ENCODE results near the gene PLCD3.

Gene PLCD3

DNA sequence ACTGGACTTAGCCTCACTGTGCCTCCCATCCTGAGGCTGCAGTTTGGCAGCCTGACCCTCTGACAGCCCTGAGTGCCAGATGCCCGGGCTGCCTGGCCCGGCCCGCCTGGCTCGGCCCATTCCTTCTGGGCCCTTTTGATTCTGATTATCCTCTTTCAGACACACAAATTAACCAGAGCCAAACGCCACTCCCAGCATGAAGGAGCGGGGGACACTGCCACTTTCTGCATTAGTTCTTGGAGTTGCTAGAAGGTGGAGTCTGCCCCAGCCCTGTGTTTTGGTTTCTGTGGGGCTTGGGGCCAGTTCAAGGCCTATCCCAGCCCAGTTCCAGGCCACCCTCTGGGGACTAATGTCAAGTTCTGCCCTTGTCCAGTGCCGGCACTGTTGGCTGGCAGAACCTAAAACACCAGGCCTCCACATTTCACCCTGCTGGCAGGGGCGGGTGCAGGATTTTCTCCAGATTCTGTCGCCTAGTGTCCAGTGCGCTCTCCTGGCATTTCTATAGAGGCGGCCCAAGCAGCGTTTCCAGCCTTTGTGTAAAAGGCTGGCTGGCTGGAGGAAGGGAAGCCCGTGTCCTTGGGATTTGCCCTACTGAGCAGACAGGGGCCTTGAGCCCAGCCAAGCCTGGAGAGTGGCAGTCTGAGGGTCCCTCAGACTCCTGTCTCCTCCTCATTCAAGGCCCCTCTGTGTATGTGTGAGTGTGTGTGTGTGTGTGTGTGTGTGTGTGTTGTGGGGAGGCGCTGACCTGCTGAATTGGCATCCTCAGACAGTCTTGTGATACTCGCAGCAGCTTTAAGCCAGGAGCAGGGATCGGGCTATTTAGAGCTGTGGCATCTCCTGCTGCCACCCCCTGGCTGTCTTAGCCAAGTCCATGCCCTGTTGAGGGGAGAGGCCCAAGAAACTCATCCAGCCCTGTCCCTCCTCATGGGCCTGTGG is 21.4 kb downstream of the PLCD3 start:
- no peak for DNase-seq
- Histone ChIP-seq H3K4me1 (ENCODE audit: control insufficient read depth, insufficient read depth, low read length, poor library complexity, severe bottlenecking) (no peaks in the 10 kb centered on the region), H3K9me3 (ENCODE audit: control insufficient read depth, low read length) (no peaks in the 10 kb centered on the region), H3K27ac (ENCODE audit: insufficient read depth, low read length, poor library complexity, severe bottlenecking) (no peak overlapping the region), H3K36me3 (ENCODE audit: control insufficient read depth, insufficient read depth, low read length) (peaks cover 23% of the 10 kb centered on the region), H3K4me3 (ENCODE audit: insufficient read depth, low read depth, low read length, poor library complexity, severe bottlenecking) (no peak overlapping the region), H3K27me3 (replicated peaks; ENCODE audit: control insufficient read depth, insufficient read depth, low read length, poor library complexity, severe bottlenecking) (no peaks in the 10 kb centered on the region)

DNA sequence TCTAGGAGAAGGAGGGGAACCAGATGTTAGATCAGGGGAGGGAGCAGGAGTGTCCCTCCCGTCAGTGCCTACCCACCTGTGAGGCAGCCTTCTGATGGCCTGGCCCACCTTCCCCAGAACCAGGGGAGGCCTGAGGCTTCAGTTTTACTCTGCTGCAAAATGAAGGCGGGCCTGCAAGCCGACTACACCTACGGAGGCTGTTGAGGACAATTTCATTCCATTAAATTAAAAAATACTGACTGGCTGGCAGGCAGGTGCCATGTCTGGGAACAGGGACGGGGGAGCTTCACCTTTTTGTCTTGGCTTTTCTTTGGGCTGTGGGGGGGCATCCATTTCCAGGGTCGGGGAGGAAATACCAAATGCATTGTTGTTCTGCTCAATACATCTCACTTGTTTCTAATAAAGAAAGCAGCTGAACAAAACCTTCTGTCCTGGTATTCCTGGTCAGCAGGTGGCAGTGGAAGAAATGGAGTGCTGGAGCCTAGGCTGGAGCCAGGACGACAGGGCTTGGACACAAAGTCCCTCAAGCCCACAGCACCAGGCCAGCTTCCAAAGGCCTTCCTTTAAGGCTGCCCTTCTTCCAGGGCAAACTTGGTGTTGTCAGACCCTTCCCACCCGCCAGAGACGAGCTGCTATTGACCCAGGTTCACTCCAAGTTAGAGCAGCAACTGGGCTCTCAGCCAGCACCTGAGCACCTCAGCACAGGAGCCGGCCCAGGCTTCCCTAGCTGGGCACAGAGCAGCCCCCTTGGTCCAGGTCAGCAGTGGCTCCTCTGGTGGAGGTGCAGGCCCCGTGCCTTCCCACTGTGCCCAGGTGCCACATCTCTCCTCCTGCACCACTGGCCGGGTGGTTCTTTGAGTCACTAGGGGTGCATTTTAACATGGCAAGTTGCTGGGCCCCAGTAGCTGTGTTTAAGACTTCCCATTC is 23.5 kb downstream of the PLCD3 start:
- Histone ChIP-seq H3K4me3 (ENCODE audit: insufficient read depth, low read depth, low read length, poor library complexity, severe bottlenecking) (no peak overlapping the region), H3K36me3 (ENCODE audit: control insufficient read depth, insufficient read depth, low read length) (peaks cover 42% of the 10 kb centered on the region), H3K27me3 (replicated peaks; ENCODE audit: control insufficient read depth, insufficient read depth, low read length, poor library complexity, severe bottlenecking) (no peaks in the 10 kb centered on the region), H3K4me1 (ENCODE audit: control insufficient read depth, insufficient read depth, low read length, poor library complexity, severe bottlenecking) (no peaks in the 10 kb centered on the region), H3K27ac (ENCODE audit: insufficient read depth, low read length, poor library complexity, severe bottlenecking) (no peak overlapping the region), H3K9me3 (ENCODE audit: control insufficient read depth, low read length) (no peaks in the 10 kb centered on the region)
- no peak for DNase-seq

GRCh38 chr17:45108051-45108450 is 24.3 kb downstream of the PLCD3 start:
- Histone ChIP-seq H3K9me3 (ENCODE audit: control insufficient read depth, low read length) (no peaks in the 10 kb centered on the region), H3K27me3 (replicated peaks; ENCODE audit: control insufficient read depth, insufficient read depth, low read length, poor library complexity, severe bottlenecking) (no peaks in the 10 kb centered on the region), H3K4me3 (ENCODE audit: insufficient read depth, low read depth, low read length, poor library complexity, severe bottlenecking) (no peak overlapping the region), H3K27ac (ENCODE audit: insufficient read depth, low read length, poor library complexity, severe bottlenecking) (no peak overlapping the region), H3K4me1 (ENCODE audit: control insufficient read depth, insufficient read depth, low read length, poor library complexity, severe bottlenecking) (no peaks in the 10 kb centered on the region), H3K36me3 (ENCODE audit: control insufficient read depth, insufficient read depth, low read length) (peaks cover 50% of the 10 kb centered on the region)
- no peak for DNase-seq

DNA sequence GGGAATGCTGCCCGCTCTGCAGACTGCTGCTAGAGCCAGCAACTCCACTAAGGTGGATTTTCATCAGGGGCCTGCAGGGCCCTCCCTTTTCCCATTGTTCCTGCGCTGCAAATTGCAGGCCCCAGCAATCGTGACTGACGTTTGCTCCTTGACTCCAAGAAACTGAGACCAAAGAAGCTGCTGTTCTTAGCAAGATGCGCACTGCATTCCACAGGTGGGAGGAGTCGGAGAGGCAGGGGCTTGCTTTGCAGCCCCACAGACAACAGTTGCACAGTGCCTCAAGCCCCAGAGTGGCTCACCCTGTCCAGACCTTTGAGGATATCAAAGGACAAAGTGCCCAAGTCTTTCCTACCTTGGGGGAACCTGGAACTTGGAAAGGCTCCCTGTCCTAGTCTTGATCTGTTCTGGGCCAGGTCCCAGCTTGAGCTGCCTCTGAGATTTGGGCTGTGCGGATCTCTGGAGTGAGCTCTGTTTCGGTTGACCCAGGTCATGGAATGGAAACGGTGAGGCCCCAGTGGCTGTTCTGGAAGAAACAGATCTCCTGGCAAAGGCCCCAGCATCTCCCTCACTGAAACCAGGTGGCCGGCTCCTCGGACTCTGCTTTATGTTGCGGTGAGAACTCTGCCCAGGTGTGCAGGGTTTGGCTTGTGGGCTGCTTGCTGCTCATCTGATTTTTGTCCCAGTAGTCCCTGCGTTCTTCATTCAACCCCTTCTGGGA is 24.9 kb downstream of the PLCD3 start:
- H3K36me3 ChIP-seq (ENCODE audit: control insufficient read depth, insufficient read depth, low read length) = peaks cover 56% of the 10 kb centered on the region
- H3K4me3 ChIP-seq (ENCODE audit: insufficient read depth, low read depth, low read length, poor library complexity, severe bottlenecking) = no peak overlapping the region

DNA sequence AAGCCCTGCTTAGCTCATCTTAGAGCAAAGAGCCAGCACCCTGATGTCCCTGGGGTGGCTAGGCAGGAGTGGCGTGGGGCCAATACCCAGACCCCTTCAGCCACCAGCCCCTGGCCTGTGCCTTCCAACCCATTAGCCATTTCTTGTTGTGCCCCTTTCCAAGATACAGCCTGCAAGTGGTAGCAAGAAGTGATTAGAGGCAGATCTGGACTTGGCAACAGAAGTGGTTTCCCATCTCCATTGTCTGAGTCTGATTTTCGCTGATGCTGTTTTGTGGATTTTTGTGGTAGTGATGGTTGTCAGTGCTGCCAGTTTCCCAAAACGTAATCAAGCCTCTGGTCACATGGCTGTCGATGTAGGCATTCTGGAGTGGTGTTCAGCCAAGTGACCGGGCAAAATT is 25.7 kb downstream of the PLCD3 start:
- Histone ChIP-seq H3K9me3 (ENCODE audit: control insufficient read depth, low read length) (no peaks in the 10 kb centered on the region), H3K4me1 (ENCODE audit: control insufficient read depth, insufficient read depth, low read length, poor library complexity, severe bottlenecking) (no peaks in the 10 kb centered on the region), H3K27me3 (replicated peaks; ENCODE audit: control insufficient read depth, insufficient read depth, low read length, poor library complexity, severe bottlenecking) (no peaks in the 10 kb centered on the region), H3K27ac (ENCODE audit: insufficient read depth, low read length, poor library complexity, severe bottlenecking) (no peak overlapping the region), H3K4me3 (ENCODE audit: insufficient read depth, low read depth, low read length, poor library complexity, severe bottlenecking) (no peak overlapping the region), H3K36me3 (ENCODE audit: control insufficient read depth, insufficient read depth, low read length) (peaks cover 64% of the 10 kb centered on the region)
- no peak for DNase-seq

More for the DNA sequence above, 24.9 kb downstream of the PLCD3 start:
- Histone ChIP-seq H3K9me3 (ENCODE audit: control insufficient read depth, low read length) (no peaks in the 10 kb centered on the region), H3K27ac (ENCODE audit: insufficient read depth, low read length, poor library complexity, severe bottlenecking) (no peak overlapping the region), H3K4me1 (ENCODE audit: control insufficient read depth, insufficient read depth, low read length, poor library complexity, severe bottlenecking) (no peaks in the 10 kb centered on the region), H3K27me3 (replicated peaks; ENCODE audit: control insufficient read depth, insufficient read depth, low read length, poor library complexity, severe bottlenecking) (no peaks in the 10 kb centered on the region)
- DNase-seq = no peak

DNA sequence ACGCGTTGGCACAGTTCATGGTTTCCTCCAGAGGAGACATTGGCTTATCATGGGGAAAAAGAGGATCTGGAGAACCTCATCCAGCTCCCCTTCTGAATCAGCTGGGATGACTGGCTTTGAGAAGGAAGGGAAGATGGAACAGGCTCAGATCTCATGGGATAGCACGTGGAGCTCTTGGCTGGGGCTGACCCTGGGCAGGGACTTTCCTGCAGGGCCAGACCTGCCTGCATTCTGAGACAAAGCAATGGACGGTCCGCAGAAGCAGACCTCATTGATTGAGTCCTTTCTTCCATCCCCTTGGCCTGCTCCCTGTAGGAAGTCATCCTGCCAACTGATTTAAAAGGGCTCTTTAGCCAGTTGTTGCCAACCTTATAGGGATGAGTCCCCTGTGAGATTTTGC is 26.2 kb downstream of the PLCD3 start:
- DNase-seq = no peak
- Histone ChIP-seq H3K4me3 (ENCODE audit: insufficient read depth, low read depth, low read length, poor library complexity, severe bottlenecking) (no peak overlapping the region), H3K9me3 (ENCODE audit: control insufficient read depth, low read length) (no peaks in the 10 kb centered on the region), H3K27ac (ENCODE audit: insufficient read depth, low read length, poor library complexity, severe bottlenecking) (no peak overlapping the region), H3K4me1 (ENCODE audit: control insufficient read depth, insufficient read depth, low read length, poor library complexity, severe bottlenecking) (no peaks in the 10 kb centered on the region), H3K36me3 (ENCODE audit: control insufficient read depth, insufficient read depth, low read length) (peaks cover 68% of the 10 kb centered on the region), H3K27me3 (replicated peaks; ENCODE audit: control insufficient read depth, insufficient read depth, low read length, poor library complexity, severe bottlenecking) (no peaks in the 10 kb centered on the region)

- Histone ChIP-seq H3K36me3 (ENCODE audit: control insufficient read depth, insufficient read depth, low read length) (peaks cover 68% of the 10 kb centered on the region), H3K27ac (ENCODE audit: insufficient read depth, low read length, poor library complexity, severe bottlenecking) (no peak overlapping the region), H3K27me3 (replicated peaks; ENCODE audit: control insufficient read depth, insufficient read depth, low read length, poor library complexity, severe bottlenecking) (no peaks in the 10 kb centered on the region), H3K4me3 (ENCODE audit: insufficient read depth, low read depth, low read length, poor library complexity, severe bottlenecking) (no peak overlapping the region), H3K4me1 (ENCODE audit: control insufficient read depth, insufficient read depth, low read length, poor library complexity, severe bottlenecking) (no peaks in the 10 kb centered on the region), H3K9me3 (ENCODE audit: control insufficient read depth, low read length) (no peaks in the 10 kb centered on the region)
- no peak for DNase-seq
Observed at GRCh38 chr17:45104907-45105624, 27.2 kb downstream of the PLCD3 start.

- DNase-seq = no peak
- peaks cover 73% of the 10 kb centered on the region for H3K36me3 ChIP-seq (ENCODE audit: control insufficient read depth, insufficient read depth, low read length)
- H3K4me3 ChIP-seq (ENCODE audit: insufficient read depth, low read depth, low read length, poor library complexity, severe bottlenecking) = no peak overlapping the region
Observed at GRCh38 chr17:45104497-45104896, 27.8 kb downstream of the PLCD3 start.

DNA sequence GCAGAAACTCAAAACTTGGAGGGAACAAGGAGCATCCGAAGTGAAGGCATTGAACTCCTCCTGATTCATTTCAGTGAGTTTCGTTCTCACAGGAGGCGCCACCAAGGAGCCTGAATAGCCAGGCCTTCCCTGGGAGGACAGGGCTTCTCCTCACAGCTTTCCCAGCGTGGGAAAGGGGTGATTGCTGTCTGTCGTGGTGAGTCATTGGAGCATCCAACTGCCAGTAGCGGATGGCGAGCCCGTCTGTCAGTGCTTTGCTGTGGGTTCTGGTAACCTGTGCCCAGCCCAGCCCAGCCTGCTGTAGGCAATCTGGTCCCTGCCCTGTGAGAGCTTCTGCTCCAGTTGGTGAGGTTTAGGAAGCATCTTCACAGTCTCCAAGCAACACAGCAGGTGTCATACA is 28.3 kb downstream of the PLCD3 start:
- Histone ChIP-seq H3K4me1 (ENCODE audit: control insufficient read depth, insufficient read depth, low read length, poor library complexity, severe bottlenecking) (no peaks in the 10 kb centered on the region), H3K27ac (ENCODE audit: insufficient read depth, low read length, poor library complexity, severe bottlenecking) (no peak overlapping the region), H3K27me3 (replicated peaks; ENCODE audit: control insufficient read depth, insufficient read depth, low read length, poor library complexity, severe bottlenecking) (no peaks in the 10 kb centered on the region), H3K36me3 (ENCODE audit: control insufficient read depth, insufficient read depth, low read length) (peaks cover 75% of the 10 kb centered on the region), H3K4me3 (ENCODE audit: insufficient read depth, low read depth, low read length, poor library complexity, severe bottlenecking) (no peak overlapping the region), H3K9me3 (ENCODE audit: control insufficient read depth, low read length) (no peaks in the 10 kb centered on the region)
- DNase-seq = no peak

More at GRCh38 chr17:45104497-45104896, 27.8 kb downstream of the PLCD3 start:
- Histone ChIP-seq H3K9me3 (ENCODE audit: control insufficient read depth, low read length) (no peaks in the 10 kb centered on the region), H3K4me1 (ENCODE audit: control insufficient read depth, insufficient read depth, low read length, poor library complexity, severe bottlenecking) (no peaks in the 10 kb centered on the region), H3K27me3 (replicated peaks; ENCODE audit: control insufficient read depth, insufficient read depth, low read length, poor library complexity, severe bottlenecking) (no peaks in the 10 kb centered on the region), H3K27ac (ENCODE audit: insufficient read depth, low read length, poor library complexity, severe bottlenecking) (no peak overlapping the region)

All from effector memory CD4-positive, alpha-beta T cell (primary cell).